HFF-Myc (cell line): Measurements from ENCODE around the gene RAB32.

Experiments
- DNase-seq: peaks from one replicate; pipeline ENCODE4 v3.0.0-alpha.2; 2011; ENCODE audit warnings: low read depth; ENCODE audit errors: extremely low read depth
- H3K4me3 ChIP-seq: replicated peaks from 2 replicates; pipeline ENCODE4 v1.5.1; 2011; ENCODE audit warnings: low read depth, mild to moderate bottlenecking, control low read depth, low read length
- CTCF ChIP-seq: IDR thresholded peaks from 2 replicates; pipeline ENCODE4 v1.5.1; 2012; ENCODE audit warnings: mild to moderate bottlenecking, low read depth, low read length, control low read depth; ENCODE audit errors: missing control alignments

The RAB32 gene

GRCh38 chr6:146594495-146594894, 50.9 kb downstream of the RAB32 start:
- no peak overlapping the region for H3K4me3 ChIP-seq
- DNase-seq: no peak
- no peak for TF ChIP-seq CTCF

GRCh38 chr6:146595972-146596731, 52.5 kb downstream of the RAB32 start:
- no peak for TF ChIP-seq CTCF
- no peak overlapping the region for H3K4me3 ChIP-seq
- no peak for DNase-seq

GRCh38 chr6:146598772-146599405, 55.3 kb downstream of the RAB32 start, which contains the start of gene ADGB:
ADGB (plus strand) TSS chr6:146598972; CDS start chr6:146599041, 69 bp downstream.
- H3K4me3 ChIP-seq: peak within 1 kb of the TSS; percentile 35
- no peak for TF ChIP-seq CTCF
- DNase-seq: no peak

- no peak overlapping the region for H3K4me3 ChIP-seq
- DNase-seq: no peak
- TF ChIP-seq CTCF: no peak
Observed at GRCh38 chr6:146601352-146601751, 57.7 kb downstream of the RAB32 start.

- no peak for DNase-seq
- TF ChIP-seq CTCF: no peak
Observed at GRCh38 chr6:146602526-146602925, 58.9 kb downstream of the RAB32 start.

More at GRCh38 chr6:146602526-146602925, 58.9 kb downstream of the RAB32 start:
- H3K4me3 ChIP-seq: no peak overlapping the region
